NT2/D1 (cell line): ENCODE data around the gene SBSN.

Source experiments
- DNase-seq: peaks from one replicate; pipeline ENCODE4 v3.0.0-alpha.2; 2011; ENCODE audit warnings: low read depth, low spot score
- H3K27me3 ChIP-seq: 2 replicates; pipeline ENCODE4 v1.6.0; 2011; ENCODE audit warnings: mild to moderate bottlenecking; ENCODE audit not compliant: insufficient read length, insufficient read depth
- H3K36me3 ChIP-seq: 2 replicates; pipeline ENCODE4 v1.6.1; 2011; ENCODE audit warnings: mild to moderate bottlenecking, low read length, mixed read lengths; ENCODE audit not compliant: insufficient read depth, insufficient read length
- H3K4me1 ChIP-seq: 2 replicates; pipeline ENCODE4 v1.5.1; 2011; ENCODE audit not compliant: insufficient read depth, insufficient read length
- H3K4me3 ChIP-seq: 2 replicates; pipeline ENCODE4 v1.5.1; 2011; ENCODE audit warnings: low read depth; ENCODE audit not compliant: insufficient read length
- H3K9ac ChIP-seq: 2 replicates; pipeline ENCODE4 v1.6.0; 2011; ENCODE audit warnings: low read depth; ENCODE audit not compliant: insufficient read length
- H3K9me3 ChIP-seq: 2 replicates; pipeline ENCODE4 v1.5.1; 2011; ENCODE audit warnings: mild to moderate bottlenecking, low read length; ENCODE audit not compliant: insufficient read depth
- SUZ12 ChIP-seq: IDR thresholded peaks from 2 replicates; pipeline ENCODE4 v1.6.1; 2011; ENCODE audit not compliant: insufficient read length, insufficient read depth; ENCODE audit errors: extremely low read depth
- YY1 ChIP-seq: IDR thresholded peaks from 2 replicates; pipeline ENCODE4 v1.6.1; 2011; ENCODE audit not compliant: insufficient read length, insufficient read depth
- ZNF274 ChIP-seq: IDR thresholded peaks from 2 replicates; pipeline ENCODE4 v1.6.1; 2011; ENCODE audit warnings: mild to moderate bottlenecking, low read depth, low read length

The SBSN gene

DNA sequence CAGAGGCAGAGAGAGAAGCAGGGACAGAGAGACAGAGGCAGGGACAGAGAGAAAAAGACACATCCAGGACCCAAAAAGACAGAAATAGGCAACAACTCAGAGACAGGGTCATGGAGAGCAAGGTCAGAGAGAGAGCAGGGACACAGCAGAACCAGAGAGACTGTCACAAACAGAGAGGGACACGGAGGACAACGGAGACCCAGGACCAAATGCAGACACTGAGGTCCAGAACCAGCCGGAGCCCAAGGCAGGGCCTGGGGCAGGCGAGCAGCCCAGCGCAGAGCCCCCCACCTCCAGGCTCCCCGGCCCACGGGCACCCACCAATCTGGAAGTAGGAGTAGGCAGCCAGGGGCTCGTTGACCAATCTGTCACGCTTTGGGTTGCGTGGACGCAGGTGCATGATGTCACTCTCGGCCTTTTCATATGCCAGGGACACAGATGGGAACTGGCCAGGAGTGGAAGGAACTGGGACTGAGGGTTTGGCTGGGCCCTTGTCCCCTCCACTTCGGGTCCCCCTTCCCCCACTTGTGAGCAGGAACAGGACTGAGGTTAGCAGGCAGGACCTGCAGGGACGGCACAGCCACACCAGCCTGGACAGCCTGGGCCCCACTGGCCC lies 25.4 kb upstream of the SBSN start:
- peaks cover 7% of the 10 kb centered on the region for H3K27me3 ChIP-seq

DNA sequence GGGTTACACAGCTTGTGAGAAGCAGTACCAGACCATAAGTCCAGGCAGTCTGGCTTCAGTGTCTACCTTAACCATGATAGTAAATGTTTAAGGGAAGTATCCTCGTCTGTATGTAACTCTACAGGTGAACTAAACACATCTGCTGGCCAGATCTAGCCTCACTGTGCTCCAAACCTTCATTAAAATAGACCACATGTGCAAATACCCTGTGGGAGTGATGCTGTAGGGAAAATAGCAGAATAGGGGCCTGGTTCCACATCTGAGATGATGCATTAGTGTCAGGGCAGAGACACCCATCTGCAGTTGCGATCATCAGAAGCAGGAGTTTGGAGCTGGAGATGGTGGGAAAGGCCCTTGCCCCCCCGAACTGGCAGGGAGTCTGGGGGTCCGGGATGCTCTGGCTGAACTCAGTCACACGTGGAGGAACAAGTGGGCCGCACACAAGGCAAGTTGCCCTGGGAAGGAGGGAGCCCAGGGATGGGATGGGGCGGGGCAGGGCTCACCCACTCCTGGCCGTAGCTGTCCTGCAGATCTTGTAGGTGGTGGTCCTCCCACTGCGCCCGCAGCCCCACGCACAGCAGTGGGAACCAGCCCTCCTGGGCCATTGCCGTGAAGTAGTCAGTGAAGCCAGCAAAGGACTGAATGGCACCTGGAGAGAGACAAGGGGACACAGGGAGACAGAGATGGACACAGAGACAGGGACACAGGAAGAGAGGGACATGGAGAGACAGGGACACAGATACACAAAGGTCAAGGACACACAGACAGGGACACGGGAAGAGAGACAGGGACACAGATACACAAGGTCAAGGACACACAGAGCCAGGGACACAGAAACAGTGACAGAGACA lies 24.6 kb upstream of the SBSN start:
- DNase-seq = no peak
- peaks cover 35% of the 10 kb centered on the region for H3K36me3 ChIP-seq
- peaks cover 6% of the 10 kb centered on the region for H3K27me3 ChIP-seq
- H3K4me3 ChIP-seq = no peak overlapping the region
- no peak overlapping the region for H3K9ac ChIP-seq
- TF ChIP-seq YY1 (no peak), SUZ12 (no peak), ZNF274 (no peak)
- no peaks in the 10 kb centered on the region for H3K9me3 ChIP-seq
- H3K4me1 ChIP-seq = peaks cover 11% of the 10 kb centered on the region

More for the DNA sequence above, 25.4 kb upstream of the SBSN start:
- no peak for DNase-seq
- Histone ChIP-seq H3K36me3 (peaks cover 28% of the 10 kb centered on the region), H3K4me3 (no peak overlapping the region), H3K9me3 (no peaks in the 10 kb centered on the region), H3K4me1 (peaks cover 11% of the 10 kb centered on the region), H3K9ac (no peak overlapping the region)
- TF ChIP-seq SUZ12 (no peak), YY1 (no peak), ZNF274 (no peak)

DNA sequence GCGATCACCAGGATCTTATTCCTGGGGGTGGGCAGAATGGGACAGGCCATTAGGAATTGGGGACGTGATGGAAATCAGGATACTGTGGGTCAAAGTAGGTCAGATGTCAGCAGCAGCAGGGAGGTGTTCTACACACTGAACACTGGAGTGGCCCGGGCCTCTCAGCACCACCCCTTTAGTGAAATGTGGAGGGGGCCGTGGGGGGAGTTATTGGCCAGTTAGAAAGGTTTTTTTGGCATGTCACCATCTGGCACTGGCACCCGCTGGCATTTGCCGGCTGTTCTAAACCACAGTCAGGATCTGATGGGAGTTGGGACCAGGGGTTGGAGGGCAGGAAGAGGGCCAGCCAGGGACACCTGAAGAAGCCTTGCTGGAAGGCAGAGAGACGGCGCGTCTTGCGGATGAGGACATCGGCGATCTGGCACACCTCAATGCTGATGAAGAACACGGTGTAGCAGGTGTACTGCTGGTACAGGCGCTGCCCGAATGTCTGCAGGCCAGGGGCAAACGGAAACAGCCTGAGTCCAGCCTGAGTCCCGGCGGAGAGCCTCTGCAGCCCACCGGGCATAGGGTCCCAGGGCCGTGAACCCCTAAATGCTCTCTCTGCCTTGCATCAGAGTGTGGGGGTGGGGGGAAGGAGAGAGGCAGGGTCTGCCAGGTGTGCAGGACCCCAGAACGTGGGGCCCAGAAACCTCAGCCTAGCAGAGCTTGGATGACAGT lies 23.1 kb upstream of the SBSN start:
- peaks cover 50% of the 10 kb centered on the region for H3K36me3 ChIP-seq

DNA sequence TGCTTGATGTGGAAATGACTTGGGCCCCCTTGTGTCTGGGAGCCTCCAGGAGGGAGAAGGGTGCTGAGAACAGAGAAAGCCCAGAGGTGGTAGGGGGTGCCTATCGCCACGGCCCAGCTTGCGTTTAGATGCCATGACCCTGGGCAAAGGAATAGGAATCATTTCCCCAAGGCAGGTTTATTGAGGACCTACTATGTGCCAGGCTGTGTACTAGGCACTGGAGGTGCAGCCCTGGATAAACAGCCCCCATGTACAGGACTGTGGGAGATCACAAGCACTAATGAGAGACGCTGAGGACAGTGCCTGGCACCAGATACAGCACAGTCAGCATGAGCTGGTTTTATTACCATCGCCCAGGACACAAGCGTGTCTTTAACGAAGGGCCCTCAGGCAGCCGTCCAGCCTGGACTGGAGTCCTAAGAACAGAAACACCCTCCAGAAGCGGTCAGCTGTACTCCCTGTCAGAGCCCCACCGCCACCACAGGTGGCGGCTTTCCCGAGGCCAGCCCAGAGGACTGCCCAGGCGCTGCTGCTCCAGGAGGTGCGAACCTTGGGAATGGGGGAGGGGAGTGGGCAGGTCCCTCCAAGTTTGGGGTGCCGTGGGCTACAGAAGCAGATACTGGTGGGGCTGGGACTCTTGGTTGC lies 21.9 kb upstream of the SBSN start:
- Histone ChIP-seq H3K4me1 (peaks cover 7% of the 10 kb centered on the region), H3K9ac (no peak overlapping the region), H3K9me3 (no peaks in the 10 kb centered on the region), H3K4me3 (no peak overlapping the region), H3K27me3 (no peaks in the 10 kb centered on the region), H3K36me3 (peaks cover 50% of the 10 kb centered on the region)
- TF ChIP-seq SUZ12 (no peak), YY1 (no peak), ZNF274 (no peak)
- no peak for DNase-seq

More for the DNA sequence above, 23.1 kb upstream of the SBSN start:
- DNase-seq = no peak
- TF ChIP-seq ZNF274 = no peak
- no peak for TF ChIP-seq YY1
- TF ChIP-seq SUZ12 = no peak
- Histone ChIP-seq H3K9ac (no peak overlapping the region), H3K27me3 (peaks cover 3% of the 10 kb centered on the region), H3K4me3 (no peak overlapping the region), H3K9me3 (no peaks in the 10 kb centered on the region), H3K4me1 (peaks cover 7% of the 10 kb centered on the region)

DNA sequence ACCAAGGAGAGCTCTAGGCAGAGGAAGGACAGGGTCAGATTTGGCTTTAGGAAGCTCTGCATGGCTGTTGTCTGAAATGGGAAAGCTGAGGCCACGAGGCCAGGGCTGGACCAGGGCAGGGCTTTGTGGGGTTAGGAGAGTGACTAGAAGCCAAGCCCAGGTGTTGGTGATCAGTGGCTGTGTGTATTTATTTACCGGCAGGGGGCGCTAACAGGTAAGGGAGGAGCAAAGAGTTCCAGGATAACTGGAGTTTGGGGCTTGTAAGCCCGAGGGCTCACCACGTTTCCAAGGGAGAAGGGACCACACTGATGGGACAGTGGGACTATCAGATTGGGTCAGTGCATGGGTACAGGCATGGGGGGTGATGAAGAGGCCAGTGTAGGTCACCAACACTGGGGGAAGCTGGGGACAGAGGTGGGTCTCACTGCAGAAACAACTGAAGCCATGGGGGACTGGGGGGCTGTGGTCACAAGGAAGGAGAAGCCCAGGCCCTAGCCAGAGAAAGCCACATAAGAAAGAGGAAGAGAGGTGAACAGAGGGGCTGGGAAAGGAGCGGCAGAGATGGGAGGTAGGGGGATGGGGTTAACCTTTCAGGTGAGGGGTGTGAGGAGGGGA lies 21.2 kb upstream of the SBSN start:
- Histone ChIP-seq H3K9ac (peak overlapping the region; percentile 42), H3K4me1 (peaks cover 7% of the 10 kb centered on the region), H3K36me3 (peaks cover 51% of the 10 kb centered on the region), H3K27me3 (no peaks in the 10 kb centered on the region), H3K9me3 (no peaks in the 10 kb centered on the region), H3K4me3 (no peak overlapping the region)
- no peak for TF ChIP-seq ZNF274
- TF ChIP-seq YY1 = no peak
- no peak for TF ChIP-seq SUZ12
- peak; percentile 35 for DNase-seq

DNA sequence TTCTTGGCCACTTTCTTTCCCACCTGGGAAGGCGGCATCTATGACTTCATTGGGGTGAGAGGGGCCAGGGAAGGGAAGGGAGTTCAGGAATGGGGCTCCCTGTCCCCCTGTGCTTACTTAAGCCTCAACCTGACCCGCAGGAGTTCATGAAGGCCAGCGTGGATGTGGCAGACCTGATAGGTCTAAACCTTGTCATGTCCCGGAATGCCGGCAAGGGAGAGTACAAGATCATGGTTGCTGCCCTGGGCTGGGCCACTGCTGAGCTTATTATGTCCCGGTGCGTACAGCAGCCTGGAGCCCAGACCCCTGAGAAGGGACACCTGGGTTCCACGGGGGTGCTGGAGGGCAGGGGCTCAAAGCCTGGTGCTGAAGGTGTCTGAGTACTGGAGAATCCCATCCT lies 18.4 kb upstream of the SBSN start:
- no peaks in the 10 kb centered on the region for H3K27me3 ChIP-seq

More for the DNA sequence above, 18.4 kb upstream of the SBSN start:
- H3K9me3 ChIP-seq = no peaks in the 10 kb centered on the region
- peak overlapping the region; percentile 91 for H3K4me3 ChIP-seq
- H3K4me1 ChIP-seq = peaks cover 7% of the 10 kb centered on the region
- peak overlapping the region; percentile 99 for H3K9ac ChIP-seq
- no peak for DNase-seq
- TF ChIP-seq SUZ12 (no peak), ZNF274 (no peak)
- peaks cover 77% of the 10 kb centered on the region for H3K36me3 ChIP-seq
